Activated T-cell treated with anti-CD3 and anti-CD28 coated beads, Interleukin-2, amount 50 U/mL, for 72 hours (primary cell): ENCODE measurements around the gene PIK3R2. TPM values are rescaled to one million over a fixed set of nuclear protein-coding genes. Genes with fewer than 3 reads are reported as not detected.
A peak's percentile ranks its signal among the peaks of the same experiment; 100 is the strongest.

ENCODE experiments used
- ATAC-seq, 2 donors: fragments of 150-1000 bp; cut with Tn5 transposase; replicated peaks in 1 of 2; 2 replicates each; pipeline ENCODE4 v1.10.0; 2021; ENCODE audit warnings: moderate library complexity in 2 of 2, mild to moderate bottlenecking in 1 of 2
- DNase-seq, 2 donors: peaks; one replicate each; pipeline ENCODE4 v3.0.0; 2021 to 2022; ENCODE audit warnings: mixed read lengths in 1 of 2
- H3K27ac Mint-ChIP-seq: one replicate; pipeline ENCODE4 v1.8.0; 2022; ENCODE audit warnings: mild to moderate bottlenecking, moderate library complexity, mixed read lengths
- H3K27me3 Mint-ChIP-seq: one replicate; pipeline ENCODE4 v1.8.0; 2022; ENCODE audit warnings: low read depth, mixed read lengths
- H3K36me3 Mint-ChIP-seq, 2 donors: one replicate each; pipeline ENCODE4 v1.8.0; 2022; ENCODE audit warnings: mixed read lengths in 2 of 2, mild to moderate bottlenecking in 1 of 2; ENCODE audit not compliant: insufficient read depth in 2 of 2
- H3K4me1 Mint-ChIP-seq: one replicate; pipeline ENCODE4 v1.8.0; 2022; ENCODE audit warnings: low read depth, mixed read lengths
- H3K4me3 Mint-ChIP-seq, 2 donors: one replicate each; pipeline ENCODE4 v1.8.0; 2022; ENCODE audit warnings: mild to moderate bottlenecking in 2 of 2, mixed read lengths in 2 of 2, moderate library complexity in 2 of 2
- H3K9me3 Mint-ChIP-seq, 2 donors: one replicate each; pipeline ENCODE4 v1.8.0; 2022; ENCODE audit warnings: mixed read lengths in 2 of 2
- total RNA-seq, 2 donors: library from RNA; stranded (reverse); gene quantifications; one replicate each; pipeline ENCODE4 v1.2.3, GENCODE V29; 2022

Gene PIK3R2
- total RNA-seq, 2 donors from 2014 or later = 13.3 to 15.4 TPM

- Mint-ChIP-seq H3K27me3 (no peaks in the 10 kb centered on the region), H3K36me3 (peaks cover 4 to 11% of the 10 kb centered on the region in 2 donors), H3K4me3 (peak overlapping the region; percentile 79 to 83), H3K9me3 (no peaks in the 10 kb centered on the region), H3K4me1 (peaks cover 20% of the 10 kb centered on the region), H3K27ac (no peak overlapping the region)
- DNase-seq (peak; percentile 82 to 93), ATAC-seq (peak; percentile 92 to 93)
These were observed 8.1 kb downstream of the PIK3R2 start for GRCh38 chr19:18160971-18161635.

GRCh38 chr19:18161636-18162002 is 8.7 kb downstream of the PIK3R2 start:
- H3K9me3 Mint-ChIP-seq = no peaks in the 10 kb centered on the region
- peaks cover 15% of the 10 kb centered on the region for H3K4me1 Mint-ChIP-seq
- DNase-seq = no peak
- H3K27ac Mint-ChIP-seq = no peak overlapping the region
- peaks cover 4 to 14% of the 10 kb centered on the region in 2 donors for H3K36me3 Mint-ChIP-seq
- no peak for ATAC-seq
- H3K4me3 Mint-ChIP-seq = peak overlapping the region; percentile 46 to 55
- H3K27me3 Mint-ChIP-seq = no peaks in the 10 kb centered on the region

- H3K27me3 Mint-ChIP-seq = no peaks in the 10 kb centered on the region
- no peak overlapping the region for H3K27ac Mint-ChIP-seq
- no peak for ATAC-seq
- no peak overlapping the region for H3K4me3 Mint-ChIP-seq
- H3K9me3 Mint-ChIP-seq = no peaks in the 10 kb centered on the region
- peaks cover 4 to 14% of the 10 kb centered on the region in 2 donors for H3K36me3 Mint-ChIP-seq
- peaks cover 14% of the 10 kb centered on the region for H3K4me1 Mint-ChIP-seq
- no peak for DNase-seq
These were observed 11.1 kb downstream of the PIK3R2 start for GRCh38 chr19:18164072-18164471.

GRCh38 chr19:18165794-18166544 is 13.0 kb downstream of the PIK3R2 start:
- ATAC-seq = no peak
- no peaks in the 10 kb centered on the region for H3K9me3 Mint-ChIP-seq
- no peak overlapping the region for H3K4me3 Mint-ChIP-seq

GRCh38 chr19:18167011-18167410 is 14.0 kb downstream of the PIK3R2 start:
- DNase-seq = no peak
- no peak overlapping the region for H3K4me3 Mint-ChIP-seq
- peaks cover under 1% of the 10 kb centered on the region for H3K4me1 Mint-ChIP-seq
- H3K36me3 Mint-ChIP-seq = peaks cover 2 to 13% of the 10 kb centered on the region in 2 donors
- H3K27ac Mint-ChIP-seq = no peak overlapping the region
- H3K27me3 Mint-ChIP-seq = no peaks in the 10 kb centered on the region
- H3K9me3 Mint-ChIP-seq = no peaks in the 10 kb centered on the region
- ATAC-seq = no peak

More at GRCh38 chr19:18165794-18166544, 13.0 kb downstream of the PIK3R2 start:
- H3K4me1 Mint-ChIP-seq = peaks cover 5% of the 10 kb centered on the region
- DNase-seq = no peak
- no peaks in the 10 kb centered on the region for H3K27me3 Mint-ChIP-seq
- no peak overlapping the region for H3K27ac Mint-ChIP-seq
- peaks cover 2 to 15% of the 10 kb centered on the region in 2 donors for H3K36me3 Mint-ChIP-seq

- DNase-seq = peak; percentile 72 to 73
- no peaks in the 10 kb centered on the region for H3K9me3 Mint-ChIP-seq
- no peaks in the 10 kb centered on the region for H3K4me1 Mint-ChIP-seq
- H3K27ac Mint-ChIP-seq = no peak overlapping the region
- H3K27me3 Mint-ChIP-seq = no peaks in the 10 kb centered on the region
- peak; percentile 92 to 93 for ATAC-seq
- peaks cover 2 to 12% of the 10 kb centered on the region in 2 donors for H3K36me3 Mint-ChIP-seq
- no peak overlapping the region for H3K4me3 Mint-ChIP-seq
These were observed 15.1 kb downstream of the PIK3R2 start for GRCh38 chr19:18167975-18168645.

GRCh38 chr19:18168673-18169381 is 15.9 kb downstream of the PIK3R2 start:
- DNase-seq = no peak
- Mint-ChIP-seq H3K27me3 (no peaks in the 10 kb centered on the region), H3K27ac (no peak overlapping the region), H3K36me3 (peaks cover 0 to 10% of the 10 kb centered on the region in 2 donors), H3K4me3 (no peak overlapping the region), H3K9me3 (no peaks in the 10 kb centered on the region), H3K4me1 (peaks cover 1% of the 10 kb centered on the region)
- no peak for ATAC-seq

GRCh38 chr19:18170714-18171255 is 17.8 kb downstream of the PIK3R2 start:
- no peaks in the 10 kb centered on the region for H3K9me3 Mint-ChIP-seq
- no peak overlapping the region for H3K4me3 Mint-ChIP-seq
- ATAC-seq (no peak), DNase-seq (no peak)
- H3K4me1 Mint-ChIP-seq = peaks cover 10% of the 10 kb centered on the region
- peaks cover 2 to 7% of the 10 kb centered on the region in 2 donors for H3K36me3 Mint-ChIP-seq
- H3K27ac Mint-ChIP-seq = no peak overlapping the region
- no peaks in the 10 kb centered on the region for H3K27me3 Mint-ChIP-seq

- DNase-seq = no peak
- Mint-ChIP-seq H3K4me3 (no peak overlapping the region), H3K27ac (peak overlapping the region; percentile 46)
These were observed 18.8 kb downstream of the PIK3R2 start for GRCh38 chr19:18171605-18172327.

GRCh38 chr19:18172331-18173053 is 19.5 kb downstream of the PIK3R2 start:
- H3K27me3 Mint-ChIP-seq = no peaks in the 10 kb centered on the region
- no peaks in the 10 kb centered on the region for H3K9me3 Mint-ChIP-seq
- peaks cover 10% of the 10 kb centered on the region for H3K4me1 Mint-ChIP-seq
- peak overlapping the region; percentile 64 to 92 for H3K4me3 Mint-ChIP-seq
- H3K36me3 Mint-ChIP-seq = peaks cover 2% of the 10 kb centered on the region in 2 donors
- ATAC-seq (no peak), DNase-seq (no peak)
- H3K27ac Mint-ChIP-seq = no peak overlapping the region

More at GRCh38 chr19:18171605-18172327, 18.8 kb downstream of the PIK3R2 start:
- no peak for ATAC-seq
- H3K4me1 Mint-ChIP-seq = peaks cover 10% of the 10 kb centered on the region
- H3K9me3 Mint-ChIP-seq = no peaks in the 10 kb centered on the region
- H3K36me3 Mint-ChIP-seq = peaks cover 2% of the 10 kb centered on the region in 2 donors
- H3K27me3 Mint-ChIP-seq = no peaks in the 10 kb centered on the region

- ATAC-seq (no peak), DNase-seq (no peak)
- Mint-ChIP-seq H3K4me1 (peaks cover 10% of the 10 kb centered on the region), H3K27me3 (no peaks in the 10 kb centered on the region), H3K27ac (no peak overlapping the region), H3K4me3 (peak overlapping the region; percentile 89 to 92), H3K9me3 (no peaks in the 10 kb centered on the region), H3K36me3 (peaks cover 2% of the 10 kb centered on the region in 2 donors)
These were observed 20.1 kb downstream of the PIK3R2 start for GRCh38 chr19:18173054-18173571.
